ENCODE data around the gene SGCE.

Gene SGCE

DNA sequence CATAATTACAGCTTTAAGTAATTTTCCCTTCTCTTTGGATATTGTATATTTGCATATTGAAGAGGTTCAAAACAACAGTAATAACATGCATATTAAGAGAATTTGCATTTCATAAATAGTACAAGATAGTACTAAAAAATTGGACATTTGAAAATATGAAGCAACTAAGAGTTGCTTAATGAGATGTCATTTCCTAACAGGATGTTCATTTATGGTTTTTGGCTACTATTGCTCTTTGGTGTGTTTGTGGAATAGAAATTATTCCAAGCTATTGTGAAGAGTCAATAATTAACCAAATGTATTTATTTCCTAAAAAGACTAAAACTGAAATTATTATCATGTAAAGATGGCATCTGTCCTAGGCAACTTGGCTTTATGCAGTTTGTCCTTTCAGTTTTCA is 4.1 kb upstream of the SGCE start:
- DNase-seq (ENCODE audit: low read depth) = no peak

DNA sequence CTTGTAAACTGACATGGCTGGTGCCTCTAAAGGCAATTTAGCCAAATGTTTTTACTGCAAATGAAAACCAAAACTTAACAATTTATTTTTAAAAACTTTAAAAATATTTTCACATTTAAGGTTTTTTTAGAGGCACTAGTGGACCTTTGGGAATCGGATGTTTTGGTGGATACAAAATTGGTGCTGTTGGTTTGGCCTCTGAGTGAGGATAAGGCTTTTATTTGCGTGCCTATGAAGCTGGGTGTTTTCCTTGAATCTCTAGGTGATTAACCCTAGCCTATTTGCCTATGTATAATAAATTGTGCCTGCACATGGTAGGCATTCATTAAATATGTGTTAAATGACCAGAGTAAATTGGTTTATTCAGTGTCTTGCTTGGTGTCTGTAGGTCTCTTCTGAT is 2.9 kb upstream of the SGCE start:
- no peak for DNase-seq (ENCODE audit: low read depth)

- DNase-seq (ENCODE audit: low read depth) = peak; percentile 91
These were observed 2.1 kb upstream of the SGCE start for GRCh38 chr7:94657771-94658693.

DNA sequence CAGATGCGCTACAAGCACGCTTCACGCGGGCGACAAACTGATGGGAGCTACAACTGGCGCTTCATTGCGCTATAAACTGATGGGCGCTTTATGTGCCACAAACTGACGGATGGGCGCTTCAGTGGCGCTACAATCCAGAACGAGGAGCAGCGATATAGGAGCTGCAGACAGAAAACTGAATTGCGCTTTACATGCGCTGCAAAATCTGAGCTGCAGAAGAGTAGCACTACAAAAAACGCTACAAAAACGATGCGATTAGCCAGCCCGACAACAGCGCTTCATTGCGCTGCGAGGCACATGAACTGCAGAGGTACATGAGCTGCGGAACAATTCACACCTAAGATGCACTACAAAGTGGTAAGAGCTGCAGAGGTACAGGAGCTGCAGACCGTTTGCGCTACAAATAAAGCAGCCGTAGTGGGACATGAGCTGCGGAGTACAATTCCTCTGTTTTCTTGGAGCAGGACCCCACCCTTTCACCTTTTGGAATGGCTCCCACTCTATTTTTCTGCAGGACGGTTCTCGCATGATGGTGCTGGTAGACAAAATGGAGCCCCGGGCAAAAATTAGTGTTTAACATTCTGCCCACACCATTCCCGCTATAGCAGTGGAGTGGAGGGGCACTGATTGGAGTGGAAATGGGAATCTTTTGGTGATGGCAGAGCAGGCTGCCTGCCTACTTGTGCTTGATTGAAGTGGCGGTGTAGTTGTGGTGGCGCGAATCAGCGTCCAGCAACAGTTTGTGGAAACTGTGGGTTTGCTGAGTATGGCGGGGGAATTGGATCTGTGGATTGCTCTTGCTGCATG is 1.2 kb upstream of the SGCE start:
- DNase-seq (ENCODE audit: low read depth) = no peak

GRCh38 chr7:94656658-94656924 is 658 bp upstream of the SGCE start:
- DNase-seq (ENCODE audit: low read depth) = no peak

DNA sequence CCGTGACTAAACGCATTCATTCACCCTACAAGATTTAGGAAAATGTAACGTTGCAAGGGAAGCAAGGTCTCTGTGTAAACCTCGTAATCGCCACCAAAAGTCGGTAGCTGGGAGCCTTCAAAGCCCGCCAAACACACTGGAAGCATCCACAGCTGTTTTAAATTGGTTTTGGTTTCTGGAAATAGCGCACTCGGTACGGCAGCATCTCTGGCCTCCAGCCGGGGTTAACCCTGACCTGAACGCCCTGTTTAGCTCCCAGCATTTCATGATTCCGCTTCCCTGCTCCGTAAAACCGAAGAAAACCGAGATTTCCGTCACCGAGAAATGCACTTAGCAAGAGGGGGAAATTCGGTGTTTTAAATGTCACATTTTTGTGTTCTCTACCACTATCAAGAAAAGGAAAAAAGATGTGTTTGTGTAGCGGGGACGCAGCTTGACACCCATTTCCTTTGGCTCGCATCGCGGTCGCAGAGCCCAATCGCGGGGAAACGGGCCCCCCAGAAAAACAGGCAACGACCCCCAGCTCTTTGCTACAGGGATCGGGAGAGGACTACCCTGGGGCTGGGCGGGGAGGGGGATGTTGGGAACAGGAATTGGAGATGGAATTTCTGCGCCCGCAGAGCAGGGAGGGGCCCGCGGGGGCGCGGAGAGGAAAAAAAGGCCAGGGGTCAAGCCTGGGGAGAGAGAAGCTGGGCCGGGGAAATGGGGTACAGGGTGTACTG is 646 bp downstream of the SGCE start:
- no peak for DNase-seq (ENCODE audit: low read depth)

- no peak for DNase-seq (ENCODE audit: low read depth)
These were observed 1.2 kb downstream of the SGCE start for GRCh38 chr7:94654783-94655125.

DNA sequence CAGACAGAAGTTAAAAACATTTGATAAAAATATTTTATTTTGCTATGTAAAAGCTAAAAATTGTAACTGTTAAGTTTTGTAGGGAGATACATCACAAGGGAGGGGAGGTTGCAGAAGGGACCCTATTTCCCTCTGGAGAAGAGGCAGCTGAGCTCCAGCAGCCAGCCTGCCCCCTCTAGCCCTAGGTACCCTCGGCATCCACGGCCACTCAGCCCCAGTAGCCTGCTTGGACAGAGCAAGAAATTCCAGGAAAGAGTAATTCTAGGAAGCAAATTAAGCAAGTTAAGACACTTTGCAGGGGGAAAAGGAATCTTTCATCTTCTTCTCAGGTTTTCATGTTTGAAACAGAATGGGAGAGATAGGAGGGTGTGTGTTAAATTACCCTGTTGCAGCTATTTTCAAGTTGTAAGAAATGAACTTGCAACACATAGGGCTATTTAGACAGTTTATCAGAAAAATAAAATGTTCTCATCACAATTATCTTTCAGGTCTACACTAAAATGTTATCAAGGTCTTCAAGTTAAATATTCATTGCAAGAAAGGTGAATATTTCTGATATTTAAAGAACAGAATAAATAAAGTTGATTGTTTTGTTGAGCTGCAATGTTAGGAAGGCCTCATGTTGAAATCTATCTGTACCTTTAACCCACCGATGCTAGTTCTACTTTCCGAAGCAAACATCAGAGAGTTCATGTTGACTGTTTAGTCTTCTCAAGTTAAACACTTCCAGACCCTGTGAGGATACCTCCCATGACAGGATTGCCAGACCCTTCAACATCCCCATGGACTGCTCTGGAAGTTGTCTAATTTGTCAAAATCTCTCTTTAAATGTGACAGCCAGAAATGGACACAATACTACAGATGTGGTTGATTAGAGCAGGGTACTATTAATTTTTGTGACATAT is 5.5 kb downstream of the SGCE start:
- DNase-seq (ENCODE audit: low read depth) = no peak

DNA sequence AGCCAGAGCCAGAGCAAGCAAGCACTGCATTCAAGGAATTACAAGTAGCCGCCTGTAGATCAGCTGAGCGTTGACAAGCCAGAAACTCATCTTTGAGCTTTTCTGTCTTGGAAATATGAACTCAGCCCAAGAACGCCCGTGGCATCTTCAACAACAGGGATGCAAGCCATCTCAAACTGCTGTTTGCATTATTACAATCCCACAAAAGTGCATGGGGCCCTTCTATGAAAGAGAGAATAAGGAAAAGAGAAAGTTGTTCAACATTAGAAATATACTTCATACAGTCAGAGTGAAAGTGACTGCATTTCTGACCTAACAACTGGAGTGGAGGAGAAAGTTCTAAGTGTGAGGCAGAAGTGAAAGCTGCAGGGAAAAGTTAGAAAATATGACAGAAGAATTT is 6.5 kb downstream of the SGCE start:
- no peak for DNase-seq (ENCODE audit: low read depth)

GRCh38 chr7:94648731-94649130 is 7.2 kb downstream of the SGCE start:
- no peak for DNase-seq (ENCODE audit: low read depth)

DNA sequence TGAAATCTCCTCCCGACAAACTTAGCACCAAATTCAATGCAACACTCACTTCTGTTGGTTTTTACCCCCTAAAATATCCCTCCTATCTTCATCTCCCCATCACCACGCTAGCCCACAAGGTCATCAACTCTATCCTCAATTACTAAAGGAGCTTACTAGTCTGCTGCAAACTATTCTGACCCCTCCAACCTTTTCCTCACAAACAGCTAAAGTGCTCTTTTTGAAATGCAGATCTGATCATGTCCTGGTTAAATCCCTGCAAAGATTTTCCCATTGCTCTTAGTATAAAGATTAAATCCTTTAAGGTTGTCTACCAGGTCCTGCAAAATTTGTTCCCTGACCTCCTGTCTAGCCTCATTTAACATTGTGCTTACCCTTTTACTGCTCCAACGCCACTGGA is 8.6 kb downstream of the SGCE start:
- no peak for DNase-seq (ENCODE audit: low read depth)

DNA sequence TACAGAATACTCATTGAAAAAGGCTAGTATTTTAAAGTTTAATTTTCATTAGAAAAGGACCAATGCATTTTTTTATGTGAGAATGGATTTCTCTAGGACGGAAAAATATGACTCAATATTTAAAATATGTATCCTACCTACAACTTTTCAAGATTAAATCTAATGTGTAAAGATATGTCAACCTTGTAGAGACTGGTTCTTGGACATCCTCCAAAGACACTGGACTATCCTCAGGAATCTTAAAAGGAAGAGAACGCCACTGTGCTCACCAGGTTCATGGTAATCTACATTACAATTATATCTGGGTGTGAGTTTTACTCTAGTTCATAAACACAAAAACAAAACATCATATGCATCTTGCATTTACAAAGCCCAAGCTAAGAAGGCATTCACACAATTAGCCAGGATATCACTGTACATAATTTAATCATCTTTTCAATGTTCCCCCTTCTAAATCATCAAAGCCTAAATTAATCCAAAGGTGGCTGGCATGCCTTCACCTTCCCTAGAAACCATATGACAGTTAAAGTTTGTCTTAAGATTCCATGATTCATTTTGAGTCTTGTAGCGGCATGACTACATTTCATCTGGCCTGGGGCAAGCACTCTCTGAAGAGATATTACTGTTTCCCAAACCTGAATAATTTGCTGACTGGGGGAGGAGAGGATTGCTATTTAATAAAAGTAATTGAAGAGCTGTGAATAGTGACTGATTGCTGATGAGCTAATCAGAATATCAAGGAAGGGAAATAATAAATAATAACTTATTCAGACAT is 12.0 kb downstream of the SGCE start:
- DNase-seq (ENCODE audit: low read depth) = no peak

- no peak for DNase-seq (ENCODE audit: low read depth)
These were observed 12.9 kb downstream of the SGCE start for GRCh38 chr7:94642838-94643653.

GRCh38 chr7:94639384-94639783 is 16.5 kb downstream of the SGCE start:
- DNase-seq (ENCODE audit: low read depth) = no peak

DNA sequence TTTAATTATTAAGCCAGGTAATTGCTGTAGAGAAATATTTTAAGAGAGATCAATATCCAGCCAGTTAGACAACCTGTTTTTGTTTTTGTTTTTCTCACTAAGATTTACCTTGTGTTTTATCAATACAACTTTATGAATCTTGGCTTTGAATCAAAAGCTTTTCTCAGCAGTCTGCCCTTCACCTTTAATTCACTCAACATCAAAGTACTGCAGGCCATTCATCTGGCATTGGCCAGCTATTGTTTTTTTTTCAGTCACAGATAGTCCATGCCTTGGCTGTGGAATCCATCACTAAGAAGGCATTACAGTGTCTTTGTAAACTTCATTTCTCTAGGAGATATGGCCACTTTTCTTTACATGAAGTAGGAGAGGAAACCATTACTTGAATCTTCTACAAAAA is 20.2 kb downstream of the SGCE start:
- no peak for DNase-seq (ENCODE audit: low read depth)

GRCh38 chr7:94634502-94634901 is 21.4 kb downstream of the SGCE start:
- DNase-seq (ENCODE audit: low read depth) = no peak

DNA sequence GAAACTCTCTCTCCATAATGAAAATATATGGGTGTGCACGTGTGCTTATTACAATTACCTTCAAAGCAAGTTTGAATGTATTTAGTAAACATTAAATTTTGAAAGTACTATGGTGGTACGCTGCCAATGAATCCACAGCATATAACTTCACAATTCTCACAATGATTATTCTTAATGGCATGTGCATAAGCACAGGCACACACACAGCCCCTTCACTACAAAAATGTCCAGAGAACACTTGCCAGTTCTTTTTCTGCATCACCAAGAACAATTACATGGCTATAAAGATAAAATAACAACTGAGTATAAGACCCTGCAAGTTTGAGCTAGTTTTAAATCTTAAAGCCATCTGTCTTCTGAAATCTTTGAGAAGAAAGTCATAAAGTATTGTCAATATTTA is 22.2 kb downstream of the SGCE start:
- DNase-seq (ENCODE audit: low read depth) = no peak

DNA sequence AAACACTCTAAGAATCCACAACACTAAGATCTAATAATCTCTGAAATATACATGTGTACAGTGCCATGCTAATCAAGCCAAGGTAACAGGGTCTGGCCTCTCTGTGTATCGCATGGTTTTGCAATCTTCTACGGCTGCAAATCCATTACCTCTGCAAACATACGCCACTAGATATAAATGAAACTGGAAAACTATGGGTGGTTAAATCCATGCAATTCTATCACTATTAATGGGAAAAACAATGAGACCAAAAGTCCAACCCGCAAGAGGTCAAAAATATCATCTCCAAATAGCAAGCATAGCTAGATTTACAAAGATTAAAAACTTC is 23.0 kb downstream of the SGCE start:
- DNase-seq (ENCODE audit: low read depth) = no peak

- no peak for DNase-seq (ENCODE audit: low read depth)
These were observed 23.5 kb downstream of the SGCE start for GRCh38 chr7:94632338-94633013.

DNA sequence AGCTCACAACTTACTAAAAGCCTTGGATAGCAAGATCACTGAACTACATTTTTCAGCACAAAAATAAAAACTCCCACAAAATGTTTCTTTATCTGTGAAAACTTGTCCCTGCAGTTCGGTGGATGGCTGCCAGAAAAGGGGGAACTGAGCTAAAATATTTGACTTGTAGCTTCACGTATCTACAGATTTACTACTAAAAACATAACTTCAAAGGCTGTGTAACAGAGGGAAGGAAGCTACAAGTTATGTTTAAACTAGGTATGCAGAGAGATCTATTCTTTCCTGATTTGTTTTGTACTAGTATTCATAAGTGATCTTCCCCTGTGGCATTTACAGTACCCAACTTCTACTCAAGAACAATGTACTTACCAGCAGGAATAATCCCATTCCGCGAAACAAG is 25.1 kb downstream of the SGCE start:
- DNase-seq (ENCODE audit: low read depth) = no peak

Data from T-helper 22 cell (primary cell).